ENCODE results near the gene PCBP2. TPM values are rescaled to one million over a fixed set of nuclear protein-coding genes. Genes with fewer than 3 reads are reported as not detected.

PCBP2 gene
- polyA plus RNA-seq, 1 of the 3 experiments (the other 2 are of a cell fraction): 368 TPM

DNA sequence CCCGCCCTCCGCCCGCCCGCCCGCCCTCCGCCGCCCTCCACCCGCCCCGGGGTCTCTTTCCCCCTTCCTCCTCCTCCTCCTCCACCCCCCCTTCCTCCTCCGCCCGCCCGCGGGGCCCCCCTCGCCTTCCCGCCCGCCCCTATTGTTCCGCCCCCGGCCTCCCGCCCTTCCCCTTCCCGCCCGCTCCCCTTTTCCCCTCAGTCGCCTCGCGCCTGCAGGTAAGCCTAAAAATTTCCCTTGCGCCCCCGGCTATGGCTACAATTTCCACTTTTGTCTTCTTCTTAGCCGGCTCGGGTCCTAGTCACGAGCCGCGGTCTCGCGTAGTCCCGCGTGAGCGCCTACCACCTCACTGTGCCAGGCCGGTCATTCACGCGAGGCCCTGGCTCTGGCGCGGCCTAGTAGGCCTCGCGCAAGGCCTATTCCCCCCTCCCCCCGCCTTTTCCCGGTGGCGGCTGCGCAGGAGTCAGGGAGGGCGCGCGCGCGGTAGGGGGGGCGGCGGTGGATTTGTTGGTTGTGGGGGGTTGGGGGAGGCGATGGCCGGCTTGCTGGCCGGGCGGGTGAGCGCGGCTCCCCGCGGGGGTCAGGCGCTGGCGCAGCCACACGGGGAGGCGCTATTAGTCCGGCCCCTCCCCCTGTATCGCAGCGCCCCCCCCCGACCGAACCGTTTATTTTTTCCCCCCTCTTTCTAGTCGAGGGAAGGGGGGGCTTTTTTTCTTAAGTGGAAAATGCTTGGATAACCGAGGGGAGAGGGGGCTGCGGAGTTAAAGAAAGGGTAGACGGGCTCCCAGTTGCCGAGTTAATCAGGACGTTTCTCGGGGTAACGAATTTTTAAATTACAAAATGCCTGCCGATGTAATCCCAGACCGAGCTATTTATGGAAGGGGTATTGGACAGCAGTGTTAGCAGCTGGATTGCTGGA, 516 bp downstream of the PCBP2 start:
- H4K20me1 ChIP-seq (ENCODE audit: insufficient read depth): peaks cover 50% of the 10 kb centered on the region
- no peak overlapping the region for H2AFZ ChIP-seq (ENCODE audit: low read depth)
- H3K4me3 ChIP-seq (ENCODE audit: low read depth in 2 of 2, low read length in 1 of 2): peak overlapping the region; percentile 68 to 83
- peak overlapping the region; percentile 88 for H3K4me2 ChIP-seq
- H3K79me2 ChIP-seq (ENCODE audit: insufficient read depth): peaks cover 52% of the 10 kb centered on the region
- H3K27ac ChIP-seq (ENCODE audit: low read depth in 2 of 2, low read length in 1 of 2): peak overlapping the region; percentile 95 to 96
- H3F3A ChIP-seq (replicated peaks; ENCODE audit: insufficient read depth): peaks cover 15% of the 10 kb centered on the region
- POLR2A ChIA-PET: no interaction called here
- H3K9me2 ChIP-seq: no peaks in the 10 kb centered on the region
- H3K9me3 ChIP-seq: no peaks in the 10 kb centered on the region
- CTCF ChIA-PET: interaction anchor here (0.7 to 1.9 kb wide), 8 partner anchors 9 to 131 kb away, joined by 3 to 10 read pairs (median 3); partner anchors contain the start of gene AAAS
- H3K9ac ChIP-seq: peak overlapping the region; percentile 99
- peaks cover 10 to 13% of the 10 kb centered on the region in 2 experiments; a peak in 3 of 4 replicates for H3K4me1 ChIP-seq (ENCODE audit: control insufficient read depth in 1 of 2, insufficient read depth in 2 of 2, low read depth in 1 of 2, low read length in 1 of 2)
- WGBS (ENCODE audit: low lambda C conversion rate): under 1% methylated on average over 52 of the region's 82 CpGs
- peaks cover 40 to 43% of the 10 kb centered on the region in 2 experiments for H3K36me3 ChIP-seq (replicated peaks in 1 of 2; ENCODE audit: control insufficient read depth in 1 of 2, insufficient read depth in 2 of 2, low read length in 1 of 2)
- H3K27me3 ChIP-seq (ENCODE audit: insufficient read depth): no peaks in the 10 kb centered on the region
- DNase-seq: peak; percentile 91
- TF ChIP-seq ZBTB33 (IDR thresholded peaks at IDR 0.05; ENCODE audit: borderline replicate concordance, low read depth): peak; percentile 67; the same call in 1 of the 2 replicates
- TF ChIP-seq TEAD4 (IDR thresholded peaks at IDR 0.05; ENCODE audit: borderline replicate concordance, insufficient read depth): no peak
- no peak for TF ChIP-seq JUND (IDR thresholded peaks at IDR 0.05)
- no peak for TF ChIP-seq RCOR1 (IDR thresholded peaks at IDR 0.05; ENCODE audit: low read length)
- peak; percentile 61 for TF ChIP-seq CTCF (IDR thresholded peaks at IDR 0.05)
- no peak for TF ChIP-seq EZH2phosphoT487 (IDR thresholded peaks at IDR 0.05; ENCODE audit: borderline replicate concordance, low read depth)
- TF ChIP-seq GATA2 (CRISPR knock-in tag; IDR thresholded peaks at IDR 0.05): no peak
- no peak for TF ChIP-seq FOXJ3 (CRISPR knock-in tag; IDR thresholded peaks at IDR 0.05)
- TF ChIP-seq, protein P1, sequence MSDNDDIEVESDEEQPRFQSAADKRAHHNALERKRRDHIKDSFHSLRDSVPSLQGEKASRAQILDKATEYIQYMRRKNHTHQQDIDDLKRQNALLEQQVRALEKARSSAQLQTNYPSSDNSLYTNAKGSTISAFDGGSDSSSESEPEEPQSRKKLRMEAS (IDR thresholded peaks at IDR 0.05; ENCODE audit: low read depth): no peak; the same call in 1 of the 2 replicates
- TF ChIP-seq MXI1 (IDR thresholded peaks at IDR 0.05; ENCODE audit: low read depth, low read length): peak; percentile 22; the same call in 1 of the 2 replicates
- TF ChIP-seq RFX5 (IDR thresholded peaks at IDR 0.05; ENCODE audit: low read length): no peak
- TF ChIP-seq RAD21 (IDR thresholded peaks at IDR 0.05; ENCODE audit: low read length): no peak
- peak; percentile 37 for TF ChIP-seq GABPA (IDR thresholded peaks at IDR 0.05; ENCODE audit: low read depth)
- 0 out of 2 replicates have a peak, but pooled peaks have one; percentile 6 for TF ChIP-seq FOXM1 (IDR thresholded peaks at IDR 0.05; ENCODE audit: low read depth)
- TF ChIP-seq POLR2AphosphoS5 (IDR thresholded peaks at IDR 0.05; ENCODE audit: low read depth, low read length): peak; percentile 21
- TF ChIP-seq NFIC (IDR thresholded peaks at IDR 0.05; ENCODE audit: borderline replicate concordance): no peak
- TF ChIP-seq, protein P2, sequence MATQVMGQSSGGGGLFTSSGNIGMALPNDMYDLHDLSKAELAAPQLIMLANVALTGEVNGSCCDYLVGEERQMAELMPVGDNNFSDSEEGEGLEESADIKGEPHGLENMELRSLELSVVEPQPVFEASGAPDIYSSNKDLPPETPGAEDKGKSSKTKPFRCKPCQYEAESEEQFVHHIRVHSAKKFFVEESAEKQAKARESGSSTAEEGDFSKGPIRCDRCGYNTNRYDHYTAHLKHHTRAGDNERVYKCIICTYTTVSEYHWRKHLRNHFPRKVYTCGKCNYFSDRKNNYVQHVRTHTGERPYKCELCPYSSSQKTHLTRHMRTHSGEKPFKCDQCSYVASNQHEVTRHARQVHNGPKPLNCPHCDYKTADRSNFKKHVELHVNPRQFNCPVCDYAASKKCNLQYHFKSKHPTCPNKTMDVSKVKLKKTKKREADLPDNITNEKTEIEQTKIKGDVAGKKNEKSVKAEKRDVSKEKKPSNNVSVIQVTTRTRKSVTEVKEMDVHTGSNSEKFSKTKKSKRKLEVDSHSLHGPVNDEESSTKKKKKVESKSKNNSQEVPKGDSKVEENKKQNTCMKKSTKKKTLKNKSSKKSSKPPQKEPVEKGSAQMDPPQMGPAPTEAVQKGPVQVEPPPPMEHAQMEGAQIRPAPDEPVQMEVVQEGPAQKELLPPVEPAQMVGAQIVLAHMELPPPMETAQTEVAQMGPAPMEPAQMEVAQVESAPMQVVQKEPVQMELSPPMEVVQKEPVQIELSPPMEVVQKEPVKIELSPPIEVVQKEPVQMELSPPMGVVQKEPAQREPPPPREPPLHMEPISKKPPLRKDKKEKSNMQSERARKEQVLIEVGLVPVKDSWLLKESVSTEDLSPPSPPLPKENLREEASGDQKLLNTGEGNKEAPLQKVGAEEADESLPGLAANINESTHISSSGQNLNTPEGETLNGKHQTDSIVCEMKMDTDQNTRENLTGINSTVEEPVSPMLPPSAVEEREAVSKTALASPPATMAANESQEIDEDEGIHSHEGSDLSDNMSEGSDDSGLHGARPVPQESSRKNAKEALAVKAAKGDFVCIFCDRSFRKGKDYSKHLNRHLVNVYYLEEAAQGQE (IDR thresholded peaks at IDR 0.05; ENCODE audit: low read depth, low read length): no peak
- no peak; the same call in 1 of the 2 replicates for TF ChIP-seq SMC3 (IDR thresholded peaks at IDR 0.05; ENCODE audit: low read depth, low read length)
- no peak for TF ChIP-seq MEF2A (IDR thresholded peaks at IDR 0.05; ENCODE audit: borderline replicate concordance, low read depth)
- TF ChIP-seq NRF1 (IDR thresholded peaks at IDR 0.05; ENCODE audit: low read depth, low read length): peak; percentile 71
- TF ChIP-seq, protein P3, sequence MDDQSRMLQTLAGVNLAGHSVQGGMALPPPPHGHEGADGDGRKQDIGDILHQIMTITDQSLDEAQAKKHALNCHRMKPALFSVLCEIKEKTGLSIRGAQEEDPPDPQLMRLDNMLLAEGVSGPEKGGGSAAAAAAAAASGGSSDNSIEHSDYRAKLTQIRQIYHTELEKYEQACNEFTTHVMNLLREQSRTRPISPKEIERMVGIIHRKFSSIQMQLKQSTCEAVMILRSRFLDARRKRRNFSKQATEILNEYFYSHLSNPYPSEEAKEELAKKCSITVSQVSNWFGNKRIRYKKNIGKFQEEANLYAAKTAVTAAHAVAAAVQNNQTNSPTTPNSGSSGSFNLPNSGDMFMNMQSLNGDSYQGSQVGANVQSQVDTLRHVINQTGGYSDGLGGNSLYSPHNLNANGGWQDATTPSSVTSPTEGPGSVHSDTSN (IDR thresholded peaks at IDR 0.05): no peak
- peak; percentile 23; the same call in 1 of the 2 replicates for TF ChIP-seq YY1 (IDR thresholded peaks at IDR 0.05; ENCODE audit: low read depth)
- peak; percentile 64 for TF ChIP-seq CHD2 (IDR thresholded peaks at IDR 0.05; ENCODE audit: low read length, partially characterized antibody)
- no peak for TF ChIP-seq ELF1 (IDR thresholded peaks at IDR 0.05)
- TF ChIP-seq TCF12 (IDR thresholded peaks at IDR 0.05): no peak
